Omental fat pad (tissue), 4 donors: ENCODE results near the gene PGBD5. TPM values are rescaled to one million over a fixed set of nuclear protein-coding genes. Genes with fewer than 3 reads are reported as not detected.

Experiments used
- ATAC-seq: fragments of 150-250 bp; one replicate; pipeline ENCODE4 v1.9.1; 2016; ENCODE audit warnings: mild to moderate bottlenecking, moderate library complexity; ENCODE audit not compliant: low FRiP score
- DNase-seq: peaks from one replicate; pipeline ENCODE4 v3.0.0-alpha.2; 2019; ENCODE audit warnings: low spot score
- total RNA-seq, 4 donors: library from RNA; depleted of rRNA; stranded (reverse); fragments of >200 nt; gene quantifications; one replicate each; pipeline ENCODE4 v1.1.0, GENCODE V29; 2016
- TF ChIP-seq, protein P1 (sequence below), 3 donors: fragments of 450-650 bp; IDR thresholded peaks; one replicate each; pipeline ENCODE4 v1.5.1; 2016 to 2017; ENCODE audit warnings: antibody characterized with exemption in 3 of 3, mild to moderate bottlenecking in 3 of 3, moderate library complexity in 2 of 3

PGBD5 gene
- total RNA-seq, 4 donors from 2014 or later = 0.37 to 1.4 (median 0.60) TPM; not detected in 1

DNA sequence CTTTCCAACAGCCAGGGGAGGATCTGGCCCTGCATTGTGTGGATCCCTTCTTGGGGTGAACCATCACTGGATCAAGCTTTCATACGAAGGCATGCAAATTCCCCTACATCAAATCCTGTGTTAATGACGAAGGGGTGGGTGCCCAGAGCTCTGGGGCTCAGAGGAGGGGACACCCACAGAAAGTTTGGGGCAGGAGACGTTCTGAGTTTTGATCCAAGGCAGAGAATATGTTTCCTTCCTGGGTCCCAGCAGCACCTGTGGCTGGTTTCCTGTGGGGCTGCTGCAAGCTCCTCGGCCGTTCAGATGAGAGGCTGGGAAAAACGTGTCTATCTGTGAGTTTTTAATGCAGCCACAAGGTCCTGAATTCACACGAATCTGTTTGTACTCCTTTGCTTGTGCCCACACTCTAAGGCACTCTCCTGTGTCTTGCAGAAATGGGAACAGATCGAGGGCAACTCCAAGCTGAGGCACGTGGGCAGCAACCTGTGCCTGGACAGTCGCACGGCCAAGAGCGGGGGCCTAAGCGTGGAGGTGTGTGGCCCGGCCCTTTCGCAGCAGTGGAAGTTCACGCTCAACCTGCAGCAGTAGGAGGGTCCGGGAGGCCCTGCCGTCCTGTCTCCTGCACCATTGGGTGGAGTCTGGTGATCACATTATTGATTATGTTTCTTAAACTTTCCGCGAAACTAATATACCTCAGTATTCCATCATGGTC lies 147.1 kb downstream of the PGBD5 start:
- ATAC-seq = no peak
- DNase-seq = no peak
- TF ChIP-seq, protein P1, sequence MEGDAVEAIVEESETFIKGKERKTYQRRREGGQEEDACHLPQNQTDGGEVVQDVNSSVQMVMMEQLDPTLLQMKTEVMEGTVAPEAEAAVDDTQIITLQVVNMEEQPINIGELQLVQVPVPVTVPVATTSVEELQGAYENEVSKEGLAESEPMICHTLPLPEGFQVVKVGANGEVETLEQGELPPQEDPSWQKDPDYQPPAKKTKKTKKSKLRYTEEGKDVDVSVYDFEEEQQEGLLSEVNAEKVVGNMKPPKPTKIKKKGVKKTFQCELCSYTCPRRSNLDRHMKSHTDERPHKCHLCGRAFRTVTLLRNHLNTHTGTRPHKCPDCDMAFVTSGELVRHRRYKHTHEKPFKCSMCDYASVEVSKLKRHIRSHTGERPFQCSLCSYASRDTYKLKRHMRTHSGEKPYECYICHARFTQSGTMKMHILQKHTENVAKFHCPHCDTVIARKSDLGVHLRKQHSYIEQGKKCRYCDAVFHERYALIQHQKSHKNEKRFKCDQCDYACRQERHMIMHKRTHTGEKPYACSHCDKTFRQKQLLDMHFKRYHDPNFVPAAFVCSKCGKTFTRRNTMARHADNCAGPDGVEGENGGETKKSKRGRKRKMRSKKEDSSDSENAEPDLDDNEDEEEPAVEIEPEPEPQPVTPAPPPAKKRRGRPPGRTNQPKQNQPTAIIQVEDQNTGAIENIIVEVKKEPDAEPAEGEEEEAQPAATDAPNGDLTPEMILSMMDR (IDR thresholded peaks at IDR 0.05) = no peak

DNA sequence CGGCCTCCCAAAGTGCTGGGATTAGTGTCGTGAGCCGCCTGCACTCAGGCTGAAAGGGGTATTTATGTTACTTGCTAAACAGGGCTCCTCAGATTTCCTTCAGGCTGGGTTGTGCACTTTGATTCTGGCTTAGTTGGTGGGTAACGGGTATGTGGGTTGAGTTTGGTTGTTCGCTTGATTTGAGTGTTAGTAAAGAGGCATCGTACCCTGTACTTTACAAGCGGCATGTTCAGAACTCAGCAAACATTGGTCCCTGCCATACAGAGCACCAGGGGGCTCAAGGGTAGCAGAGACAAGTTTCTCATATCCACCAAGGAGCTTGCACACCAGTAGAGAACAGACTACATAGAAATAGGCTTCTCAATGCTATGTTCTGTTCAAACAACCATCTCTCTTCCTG lies 147.8 kb downstream of the PGBD5 start:
- TF ChIP-seq, protein P1 (IDR thresholded peaks at IDR 0.05) = no peak
- ATAC-seq (no peak), DNase-seq (no peak)

DNA sequence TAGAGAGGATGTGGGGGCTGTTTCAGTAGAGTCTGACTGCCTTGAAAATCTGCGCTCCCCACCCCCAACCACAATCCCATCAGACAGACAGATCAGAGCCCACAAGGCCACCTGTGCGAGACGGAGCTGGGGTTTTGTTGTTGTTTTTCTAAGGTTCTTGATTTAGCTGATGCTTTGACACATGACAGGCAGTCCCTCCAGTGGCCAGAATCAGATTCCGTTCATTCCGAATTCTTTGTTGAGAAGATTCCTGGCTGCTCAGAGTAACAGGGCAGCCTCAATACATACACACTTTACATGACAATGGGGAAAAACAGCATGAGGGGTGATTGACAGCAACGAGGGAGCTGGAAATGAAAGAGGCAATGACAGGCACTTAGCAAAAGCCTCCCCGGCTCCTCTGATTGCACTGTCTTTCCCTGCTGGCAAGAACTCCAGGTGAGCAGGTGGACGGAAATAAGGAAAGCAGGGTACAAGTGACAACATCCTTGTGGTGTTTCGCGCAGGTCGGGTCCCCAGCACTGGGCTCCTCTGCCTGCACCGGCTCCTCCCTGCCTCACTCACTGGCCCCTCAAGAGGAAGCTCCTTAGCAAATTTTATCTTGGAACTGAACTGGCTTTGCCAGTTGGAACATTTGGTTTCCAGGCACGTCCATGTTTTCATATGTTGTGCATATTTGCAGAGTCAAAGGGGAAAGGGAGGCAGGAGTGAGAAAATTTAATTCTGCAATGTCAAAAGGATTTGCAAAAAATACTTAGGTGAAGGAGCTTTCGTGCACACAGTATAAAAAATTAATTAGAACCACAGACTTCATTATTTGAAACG lies 148.7 kb downstream of the PGBD5 start:
- DNase-seq (no peak), ATAC-seq (no peak)
- TF ChIP-seq, protein P1 (IDR thresholded peaks at IDR 0.05) = no peak

DNA sequence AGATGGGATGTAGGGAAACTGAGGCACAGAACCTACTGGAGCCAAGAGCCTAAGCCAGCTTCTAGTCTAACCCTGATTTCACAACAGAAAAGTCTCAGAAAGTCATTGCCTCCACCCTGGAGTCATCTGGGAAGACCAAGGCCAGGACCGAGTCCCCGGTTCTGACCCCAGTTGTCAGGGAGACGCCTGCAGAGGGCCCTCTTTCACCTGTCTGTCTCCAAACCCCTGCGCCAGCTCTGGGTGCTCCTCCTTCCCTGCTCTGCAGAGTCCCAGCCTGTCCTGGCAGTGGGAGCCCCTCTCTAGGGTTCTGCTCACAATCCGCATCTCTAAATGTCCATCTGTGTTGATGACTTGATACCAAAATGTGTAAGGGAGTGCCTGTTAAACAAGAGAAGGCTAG lies 149.7 kb downstream of the PGBD5 start:
- no peak for ATAC-seq
- TF ChIP-seq, protein P1 (IDR thresholded peaks at IDR 0.05) = no peak
- DNase-seq = no peak

DNA sequence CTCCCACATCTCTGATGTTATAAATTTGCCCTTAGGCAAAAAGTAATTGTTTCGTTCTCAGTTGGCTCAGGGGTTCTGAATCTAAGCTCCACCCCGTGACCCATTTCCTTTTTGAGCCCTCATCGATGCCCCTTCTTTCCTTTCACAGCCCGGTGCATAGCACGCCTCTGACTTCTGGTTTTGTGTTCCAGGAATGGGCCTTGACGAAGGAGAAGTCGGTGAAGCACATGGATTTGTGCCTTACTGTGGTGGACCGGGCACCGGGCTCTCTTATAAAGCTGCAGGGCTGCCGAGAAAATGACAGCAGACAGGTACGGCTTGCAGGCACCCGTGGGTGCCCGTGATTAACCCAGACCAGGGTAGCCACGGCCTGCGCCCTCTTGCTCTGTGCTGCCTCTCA lies 151.9 kb downstream of the PGBD5 start:
- ATAC-seq = no peak
- TF ChIP-seq, protein P1 (IDR thresholded peaks at IDR 0.05) = no peak
- no peak for DNase-seq

DNA sequence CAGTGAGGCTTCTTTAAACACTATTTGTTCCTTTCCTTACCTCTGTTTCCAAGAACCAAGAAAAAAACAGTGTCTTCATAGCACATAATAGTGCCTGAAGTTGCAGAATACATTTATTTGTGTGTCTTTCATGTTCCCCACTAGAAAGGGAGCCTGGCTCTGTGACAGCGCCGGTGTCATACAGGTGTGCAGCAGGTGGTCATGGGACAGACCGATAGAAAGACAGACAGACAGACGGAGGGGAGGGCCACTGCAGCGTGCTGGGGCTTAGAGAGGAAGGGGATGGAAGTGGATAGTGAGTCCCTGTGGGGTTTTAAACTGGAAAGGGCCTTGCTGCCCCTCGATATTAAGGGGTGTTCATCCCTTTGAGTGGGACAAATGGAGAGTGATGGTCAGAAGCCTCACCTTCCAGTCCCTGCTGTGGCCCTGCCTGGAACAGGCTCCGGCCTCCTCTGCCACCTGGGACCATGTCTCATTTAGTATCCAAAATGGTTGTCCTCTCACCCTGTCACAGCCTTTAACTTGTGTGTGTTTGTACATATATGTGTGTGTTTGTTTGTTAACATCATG lies 152.9 kb downstream of the PGBD5 start:
- TF ChIP-seq, protein P1 (IDR thresholded peaks at IDR 0.05) = no peak
- DNase-seq (no peak), ATAC-seq (no peak)
